ENCODE data around the gene MAPK9.

DNA sequence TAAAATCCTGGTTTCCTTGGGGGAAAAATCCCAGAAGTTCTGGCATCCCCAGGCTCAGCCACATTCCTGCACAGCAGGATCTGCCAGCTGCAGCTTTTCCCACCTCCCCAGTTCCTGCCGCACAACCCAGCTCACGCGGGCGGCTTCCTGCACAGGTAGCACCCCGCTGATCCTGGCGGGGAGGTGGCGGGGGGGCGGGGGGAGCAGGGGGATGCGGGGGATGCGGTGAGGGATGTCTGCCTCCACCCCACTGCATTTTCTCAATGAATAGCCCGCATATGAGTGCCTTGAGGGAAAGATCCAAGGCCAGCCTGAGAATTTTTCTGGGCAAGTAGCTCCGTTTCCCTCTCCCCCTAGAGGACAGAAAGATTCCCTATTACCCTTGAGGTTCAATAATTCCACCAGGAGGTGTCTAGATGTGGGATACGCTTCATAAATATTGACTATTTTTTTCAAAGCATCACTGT is 40.2 kb upstream of the MAPK9 start:
- TF ChIP-seq, protein P1, sequence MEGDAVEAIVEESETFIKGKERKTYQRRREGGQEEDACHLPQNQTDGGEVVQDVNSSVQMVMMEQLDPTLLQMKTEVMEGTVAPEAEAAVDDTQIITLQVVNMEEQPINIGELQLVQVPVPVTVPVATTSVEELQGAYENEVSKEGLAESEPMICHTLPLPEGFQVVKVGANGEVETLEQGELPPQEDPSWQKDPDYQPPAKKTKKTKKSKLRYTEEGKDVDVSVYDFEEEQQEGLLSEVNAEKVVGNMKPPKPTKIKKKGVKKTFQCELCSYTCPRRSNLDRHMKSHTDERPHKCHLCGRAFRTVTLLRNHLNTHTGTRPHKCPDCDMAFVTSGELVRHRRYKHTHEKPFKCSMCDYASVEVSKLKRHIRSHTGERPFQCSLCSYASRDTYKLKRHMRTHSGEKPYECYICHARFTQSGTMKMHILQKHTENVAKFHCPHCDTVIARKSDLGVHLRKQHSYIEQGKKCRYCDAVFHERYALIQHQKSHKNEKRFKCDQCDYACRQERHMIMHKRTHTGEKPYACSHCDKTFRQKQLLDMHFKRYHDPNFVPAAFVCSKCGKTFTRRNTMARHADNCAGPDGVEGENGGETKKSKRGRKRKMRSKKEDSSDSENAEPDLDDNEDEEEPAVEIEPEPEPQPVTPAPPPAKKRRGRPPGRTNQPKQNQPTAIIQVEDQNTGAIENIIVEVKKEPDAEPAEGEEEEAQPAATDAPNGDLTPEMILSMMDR (IDR thresholded peaks at IDR 0.05) = no peak
- no peak for TF ChIP-seq POLR2AphosphoS5 (IDR thresholded peaks at IDR 0.05; ENCODE audit: low read depth, low read length)
- TF ChIP-seq, protein P2, sequence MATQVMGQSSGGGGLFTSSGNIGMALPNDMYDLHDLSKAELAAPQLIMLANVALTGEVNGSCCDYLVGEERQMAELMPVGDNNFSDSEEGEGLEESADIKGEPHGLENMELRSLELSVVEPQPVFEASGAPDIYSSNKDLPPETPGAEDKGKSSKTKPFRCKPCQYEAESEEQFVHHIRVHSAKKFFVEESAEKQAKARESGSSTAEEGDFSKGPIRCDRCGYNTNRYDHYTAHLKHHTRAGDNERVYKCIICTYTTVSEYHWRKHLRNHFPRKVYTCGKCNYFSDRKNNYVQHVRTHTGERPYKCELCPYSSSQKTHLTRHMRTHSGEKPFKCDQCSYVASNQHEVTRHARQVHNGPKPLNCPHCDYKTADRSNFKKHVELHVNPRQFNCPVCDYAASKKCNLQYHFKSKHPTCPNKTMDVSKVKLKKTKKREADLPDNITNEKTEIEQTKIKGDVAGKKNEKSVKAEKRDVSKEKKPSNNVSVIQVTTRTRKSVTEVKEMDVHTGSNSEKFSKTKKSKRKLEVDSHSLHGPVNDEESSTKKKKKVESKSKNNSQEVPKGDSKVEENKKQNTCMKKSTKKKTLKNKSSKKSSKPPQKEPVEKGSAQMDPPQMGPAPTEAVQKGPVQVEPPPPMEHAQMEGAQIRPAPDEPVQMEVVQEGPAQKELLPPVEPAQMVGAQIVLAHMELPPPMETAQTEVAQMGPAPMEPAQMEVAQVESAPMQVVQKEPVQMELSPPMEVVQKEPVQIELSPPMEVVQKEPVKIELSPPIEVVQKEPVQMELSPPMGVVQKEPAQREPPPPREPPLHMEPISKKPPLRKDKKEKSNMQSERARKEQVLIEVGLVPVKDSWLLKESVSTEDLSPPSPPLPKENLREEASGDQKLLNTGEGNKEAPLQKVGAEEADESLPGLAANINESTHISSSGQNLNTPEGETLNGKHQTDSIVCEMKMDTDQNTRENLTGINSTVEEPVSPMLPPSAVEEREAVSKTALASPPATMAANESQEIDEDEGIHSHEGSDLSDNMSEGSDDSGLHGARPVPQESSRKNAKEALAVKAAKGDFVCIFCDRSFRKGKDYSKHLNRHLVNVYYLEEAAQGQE (IDR thresholded peaks at IDR 0.05; ENCODE audit: insufficient read depth in 1 of 2, low read depth in 2 of 2, low read length in 1 of 2) = no peak
- TF ChIP-seq SIN3A (IDR thresholded peaks at IDR 0.05; ENCODE audit: borderline replicate concordance, insufficient read depth, low read depth, low read length) = no peak
- no peak for TF ChIP-seq TCF7L2 (IDR thresholded peaks at IDR 0.05; ENCODE audit: low read depth, low read length)

Measured in Panc1 (cell line).